Measurements from ENCODE around the gene KCNT2. TPM values are rescaled to one million over a fixed set of nuclear protein-coding genes. Genes with fewer than 3 reads are reported as not detected.

Gene KCNT2
- total and polyA plus RNA-seq, 11 donors, result 0.15 to 6.9 (median 0.57) TPM

DNA sequence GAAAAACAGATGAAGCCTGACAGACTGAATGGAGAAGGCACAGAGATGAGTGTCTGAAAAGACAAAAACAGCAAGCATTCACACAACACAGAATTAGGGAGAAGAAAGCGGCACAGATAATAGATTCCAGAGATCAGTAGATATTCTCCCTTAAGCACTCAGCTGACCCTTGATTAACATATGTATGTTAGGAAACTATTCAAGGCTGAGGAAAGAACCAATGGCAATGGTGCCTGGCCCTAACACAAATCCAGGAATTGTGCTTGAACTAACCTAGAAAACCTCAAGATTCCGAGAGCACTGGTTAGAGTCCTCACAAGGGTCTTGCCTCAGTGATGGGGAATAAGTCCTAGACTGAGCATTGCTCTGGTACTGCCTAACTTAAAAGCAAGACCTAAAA is 30.9 kb downstream of the KCNT2 start:
- ATAC-seq (no peak), DNase-seq (no peak)
- no peak overlapping the region for H3K4me3 ChIP-seq
- H3K27me3 ChIP-seq, result no peaks in the 10 kb centered on the region
- no peaks in the 10 kb centered on the region for H3K9me3 ChIP-seq
- WGBS, 4 donors, result 85 to 96% (median 89%) methylated on average over 2 of the region's 2 CpGs
- intact Hi-C loops (cut with DNase I), result no loop called here
- no peaks in the 10 kb centered on the region for H3K36me3 ChIP-seq
- peaks cover 0 to 3% (median 0%) of the 10 kb centered on the region in 12 donors for H3K4me1 ChIP-seq
- no peak overlapping the region for H3K27ac ChIP-seq
- TF ChIP-seq, protein P1, sequence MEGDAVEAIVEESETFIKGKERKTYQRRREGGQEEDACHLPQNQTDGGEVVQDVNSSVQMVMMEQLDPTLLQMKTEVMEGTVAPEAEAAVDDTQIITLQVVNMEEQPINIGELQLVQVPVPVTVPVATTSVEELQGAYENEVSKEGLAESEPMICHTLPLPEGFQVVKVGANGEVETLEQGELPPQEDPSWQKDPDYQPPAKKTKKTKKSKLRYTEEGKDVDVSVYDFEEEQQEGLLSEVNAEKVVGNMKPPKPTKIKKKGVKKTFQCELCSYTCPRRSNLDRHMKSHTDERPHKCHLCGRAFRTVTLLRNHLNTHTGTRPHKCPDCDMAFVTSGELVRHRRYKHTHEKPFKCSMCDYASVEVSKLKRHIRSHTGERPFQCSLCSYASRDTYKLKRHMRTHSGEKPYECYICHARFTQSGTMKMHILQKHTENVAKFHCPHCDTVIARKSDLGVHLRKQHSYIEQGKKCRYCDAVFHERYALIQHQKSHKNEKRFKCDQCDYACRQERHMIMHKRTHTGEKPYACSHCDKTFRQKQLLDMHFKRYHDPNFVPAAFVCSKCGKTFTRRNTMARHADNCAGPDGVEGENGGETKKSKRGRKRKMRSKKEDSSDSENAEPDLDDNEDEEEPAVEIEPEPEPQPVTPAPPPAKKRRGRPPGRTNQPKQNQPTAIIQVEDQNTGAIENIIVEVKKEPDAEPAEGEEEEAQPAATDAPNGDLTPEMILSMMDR (IDR thresholded peaks at IDR 0.05), result no peak
- TF ChIP-seq POLR2A (IDR thresholded peaks at IDR 0.05), result no peak

DNA sequence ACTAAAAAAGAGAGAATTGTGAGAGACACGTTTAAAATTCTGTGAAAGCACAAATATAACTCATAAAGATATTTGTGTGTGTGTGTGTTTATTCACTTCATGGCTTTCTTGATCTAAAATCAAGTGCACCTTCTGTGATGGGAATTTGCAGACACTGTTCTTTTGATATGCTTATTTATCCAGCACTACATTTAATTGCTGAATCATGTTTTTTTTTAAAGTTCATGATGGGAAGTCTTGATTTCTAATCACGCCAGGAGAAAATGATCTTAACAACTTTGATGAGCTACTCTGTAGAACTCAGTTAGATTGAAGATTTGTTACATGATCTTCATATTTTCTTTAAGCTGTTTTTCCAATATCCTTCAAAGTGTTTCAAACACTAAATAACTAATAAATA is 35.0 kb downstream of the KCNT2 start:
- ATAC-seq, result no peak
- H3K4me3 ChIP-seq, result no peak overlapping the region

DNA sequence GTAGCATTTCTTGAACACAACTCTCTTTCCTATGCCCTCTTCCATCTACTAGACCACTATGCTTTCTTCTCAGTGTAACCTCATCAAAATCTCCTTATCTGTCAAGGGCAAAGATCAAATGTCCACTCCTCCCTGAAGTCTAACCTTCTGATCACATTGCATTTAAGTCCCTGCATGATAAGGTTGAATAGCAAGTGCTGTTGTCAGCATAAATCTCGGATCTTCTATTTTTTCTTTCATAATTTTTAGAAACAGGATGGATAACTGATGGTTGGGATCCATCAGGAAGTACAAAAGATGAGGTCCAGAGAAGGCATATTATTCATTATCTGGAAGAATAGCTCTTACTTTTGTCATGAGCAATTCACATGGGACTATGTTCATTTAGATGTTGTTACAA is 41.0 kb downstream of the KCNT2 start:
- WGBS, 4 donors, result 55 to 72% (median 64%) methylated on average over 1 of the region's 1 CpG
- H3K27ac ChIP-seq, result no peak overlapping the region
- TF ChIP-seq, protein P1 (IDR thresholded peaks at IDR 0.05), result no peak
- no peak for TF ChIP-seq POLR2A (IDR thresholded peaks at IDR 0.05)
- no peak for DNase-seq
- no peaks in the 10 kb centered on the region for H3K27me3 ChIP-seq
- ATAC-seq, result no peak
- no peak overlapping the region for H3K4me3 ChIP-seq
- intact Hi-C loops (cut with DNase I), result no loop called here
- H3K9me3 ChIP-seq, result peaks cover 0 to 27% (median 18%) of the 10 kb centered on the region in 12 donors
- H3K36me3 ChIP-seq, result no peaks in the 10 kb centered on the region
- H3K4me1 ChIP-seq, result no peaks in the 10 kb centered on the region

More for the DNA sequence above, 35.0 kb downstream of the KCNT2 start:
- DNase-seq, result no peak
- intact Hi-C loops (cut with DNase I), result no loop called here
- TF ChIP-seq, protein P1 (IDR thresholded peaks at IDR 0.05), result no peak
- TF ChIP-seq POLR2A (IDR thresholded peaks at IDR 0.05), result no peak
- peaks cover 0 to 3% (median 0%) of the 10 kb centered on the region in 12 donors for H3K4me1 ChIP-seq
- 63 to 81% (median 77%) methylated on average over 2 of the region's 2 CpGs for WGBS, 4 donors
- H3K27me3 ChIP-seq, result no peaks in the 10 kb centered on the region
- no peaks in the 10 kb centered on the region for H3K9me3 ChIP-seq
- H3K36me3 ChIP-seq, result no peaks in the 10 kb centered on the region
- no peak overlapping the region for H3K27ac ChIP-seq

DNA sequence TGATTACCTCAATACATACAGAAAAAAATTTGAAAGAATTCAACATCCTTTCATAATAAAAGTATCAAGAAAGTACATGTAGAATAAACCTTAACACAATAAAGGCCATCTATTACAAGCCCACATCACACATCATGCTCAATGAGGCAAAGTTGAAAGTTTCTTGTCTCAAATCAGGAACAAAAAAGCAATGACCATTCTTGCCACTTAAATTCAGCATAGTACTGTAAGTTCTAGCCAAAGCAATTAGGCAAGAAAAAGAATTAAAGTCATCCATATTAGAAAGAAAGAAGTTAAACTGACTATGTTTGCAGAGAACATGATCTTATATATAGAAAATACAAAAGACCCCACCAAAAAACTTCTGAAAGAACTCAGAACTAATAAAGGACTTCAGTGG is 44.5 kb downstream of the KCNT2 start:
- H3K27ac ChIP-seq, result no peak overlapping the region
- DNase-seq, result no peak
- peaks cover 0 to 27% (median 18%) of the 10 kb centered on the region in 12 donors for H3K9me3 ChIP-seq
- intact Hi-C loops (cut with DNase I), result no loop called here
- H3K36me3 ChIP-seq, result no peaks in the 10 kb centered on the region
- peaks cover 0 to 5% (median 0%) of the 10 kb centered on the region in 12 donors for H3K4me1 ChIP-seq
- TF ChIP-seq, protein P1 (IDR thresholded peaks at IDR 0.05), result no peak
- TF ChIP-seq POLR2A (IDR thresholded peaks at IDR 0.05), result no peak
- H3K27me3 ChIP-seq, result no peaks in the 10 kb centered on the region
- no peak overlapping the region for H3K4me3 ChIP-seq
- no peak for ATAC-seq

All from heart left ventricle (tissue), 16 donors.